Effector memory CD4-positive, alpha-beta T cell (primary cell): ENCODE data around the gene PAPLN.

Experiments used
- DNase-seq, 3 donors: peaks; one replicate each; pipeline ENCODE4 v3.0.0-alpha.2; 2020
- H3K27ac ChIP-seq: 2 replicates; pipeline ENCODE4 v1.7.0; 2013; ENCODE audit warnings: mild to moderate bottlenecking, low read length, moderate library complexity; ENCODE audit not compliant: insufficient read depth, poor library complexity, severe bottlenecking
- H3K27me3 ChIP-seq: replicated peaks from 2 replicates; pipeline ENCODE4 v1.7.0; 2013; ENCODE audit warnings: mild to moderate bottlenecking, low read length; ENCODE audit not compliant: insufficient read depth, control insufficient read depth, poor library complexity, severe bottlenecking
- H3K36me3 ChIP-seq: 2 replicates; pipeline ENCODE4 v1.7.0; 2013; ENCODE audit warnings: mild to moderate bottlenecking, low read length, moderate library complexity; ENCODE audit not compliant: control insufficient read depth, insufficient read depth
- H3K4me1 ChIP-seq: 2 replicates; pipeline ENCODE4 v1.7.0; 2013; ENCODE audit warnings: low read length, mild to moderate bottlenecking; ENCODE audit not compliant: control insufficient read depth, insufficient read depth, poor library complexity, severe bottlenecking
- H3K4me3 ChIP-seq: 2 replicates; pipeline ENCODE4 v1.7.0; 2013; ENCODE audit warnings: low read length, low read depth, mild to moderate bottlenecking; ENCODE audit not compliant: insufficient read depth, poor library complexity, severe bottlenecking
- H3K9me3 ChIP-seq: 2 replicates; pipeline ENCODE4 v1.7.0; 2013; ENCODE audit warnings: mild to moderate bottlenecking, low read length, moderate library complexity; ENCODE audit not compliant: control insufficient read depth

PAPLN gene

GRCh38 chr14:73265721-73266046 lies 28.4 kb downstream of the PAPLN start:
- H3K36me3 ChIP-seq = no peaks in the 10 kb centered on the region
- H3K27ac ChIP-seq = no peak overlapping the region
- no peaks in the 10 kb centered on the region for H3K27me3 ChIP-seq
- no peak overlapping the region for H3K4me3 ChIP-seq
- peaks cover 7% of the 10 kb centered on the region for H3K4me1 ChIP-seq
- no peaks in the 10 kb centered on the region for H3K9me3 ChIP-seq
- no peak for DNase-seq

DNA sequence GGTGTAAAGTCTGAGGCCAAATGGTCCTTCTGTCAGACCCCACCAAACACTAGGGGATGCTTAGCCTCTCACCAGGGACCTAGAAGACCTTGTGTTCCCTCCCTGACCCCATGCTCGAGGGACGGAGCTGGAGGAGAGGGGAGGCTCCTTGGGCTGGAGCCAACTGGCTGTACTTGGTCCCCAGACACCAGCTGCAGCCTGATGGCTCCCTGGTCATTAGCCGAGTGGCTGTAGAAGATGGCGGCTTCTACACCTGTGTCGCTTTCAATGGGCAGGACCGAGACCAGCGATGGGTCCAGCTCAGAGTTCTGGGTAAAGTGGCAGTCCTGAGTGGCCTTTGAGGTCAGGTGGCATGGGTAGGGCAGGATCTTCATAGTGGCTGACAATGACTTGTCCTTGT lies 29.0 kb downstream of the PAPLN start:
- DNase-seq = no peak
- Histone ChIP-seq H3K27ac (no peak overlapping the region), H3K4me1 (peaks cover 7% of the 10 kb centered on the region), H3K27me3 (no peaks in the 10 kb centered on the region), H3K4me3 (no peak overlapping the region), H3K9me3 (no peaks in the 10 kb centered on the region), H3K36me3 (no peaks in the 10 kb centered on the region)

- Histone ChIP-seq H3K36me3 (no peaks in the 10 kb centered on the region), H3K4me1 (peaks cover 7% of the 10 kb centered on the region), H3K27ac (no peak overlapping the region), H3K9me3 (no peaks in the 10 kb centered on the region), H3K4me3 (no peak overlapping the region), H3K27me3 (no peaks in the 10 kb centered on the region)
- no peak for DNase-seq
Measured at GRCh38 chr14:73267474-73267873, 30.2 kb downstream of the PAPLN start.

GRCh38 chr14:73269729-73270531 lies 32.6 kb downstream of the PAPLN start:
- Histone ChIP-seq H3K4me3 (peak overlapping the region; percentile 23), H3K4me1 (peaks cover 7% of the 10 kb centered on the region), H3K27ac (no peak overlapping the region), H3K27me3 (no peaks in the 10 kb centered on the region), H3K36me3 (peaks cover 4% of the 10 kb centered on the region), H3K9me3 (no peaks in the 10 kb centered on the region)
- no peak for DNase-seq

DNA sequence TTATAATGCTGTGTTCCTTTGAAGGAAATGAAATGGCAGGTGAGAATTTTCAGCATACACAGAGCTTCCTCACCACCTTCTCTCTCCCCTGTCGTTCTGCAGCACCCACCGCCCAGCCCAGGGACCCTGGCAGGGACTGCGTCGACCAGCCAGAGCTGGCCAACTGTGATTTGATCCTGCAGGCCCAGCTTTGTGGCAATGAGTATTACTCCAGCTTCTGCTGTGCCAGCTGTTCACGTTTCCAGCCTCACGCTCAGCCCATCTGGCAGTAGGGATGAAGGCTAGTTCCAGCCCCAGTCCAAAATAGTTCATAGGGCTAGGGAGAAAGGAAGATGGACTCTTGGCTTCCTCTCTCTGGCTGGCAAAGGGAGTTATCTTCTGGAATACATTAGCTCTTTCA lies 35.1 kb downstream of the PAPLN start:
- no peaks in the 10 kb centered on the region for H3K9me3 ChIP-seq
- H3K36me3 ChIP-seq = peaks cover 27% of the 10 kb centered on the region
- H3K4me1 ChIP-seq = peaks cover 7% of the 10 kb centered on the region
- DNase-seq = no peak
- H3K4me3 ChIP-seq = no peak overlapping the region
- H3K27ac ChIP-seq = no peak overlapping the region
- H3K27me3 ChIP-seq = no peaks in the 10 kb centered on the region

DNA sequence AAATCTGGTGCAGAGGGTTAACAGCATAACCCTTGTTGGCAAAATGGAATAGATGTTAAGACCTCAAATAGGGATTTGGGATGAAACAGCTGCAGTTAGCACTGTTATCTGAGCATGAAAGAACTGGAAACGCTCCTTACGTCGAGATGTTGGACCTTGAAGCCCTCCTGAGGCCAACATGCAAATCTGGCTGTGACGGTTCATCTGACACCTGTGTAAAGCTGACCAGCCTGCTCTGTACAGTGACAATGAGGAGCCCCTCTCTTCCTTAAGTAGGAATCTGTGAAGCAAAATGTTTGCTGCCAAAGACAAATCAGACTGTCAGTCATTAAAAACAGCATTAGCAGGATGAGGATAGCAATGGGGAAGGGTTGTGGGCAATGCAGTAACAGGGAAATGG lies 36.5 kb downstream of the PAPLN start:
- H3K27ac ChIP-seq = no peak overlapping the region
- peaks cover 30% of the 10 kb centered on the region for H3K36me3 ChIP-seq
- H3K4me3 ChIP-seq = no peak overlapping the region
- DNase-seq = no peak
- no peaks in the 10 kb centered on the region for H3K9me3 ChIP-seq
- no peaks in the 10 kb centered on the region for H3K27me3 ChIP-seq
- H3K4me1 ChIP-seq = peaks cover 7% of the 10 kb centered on the region

DNA sequence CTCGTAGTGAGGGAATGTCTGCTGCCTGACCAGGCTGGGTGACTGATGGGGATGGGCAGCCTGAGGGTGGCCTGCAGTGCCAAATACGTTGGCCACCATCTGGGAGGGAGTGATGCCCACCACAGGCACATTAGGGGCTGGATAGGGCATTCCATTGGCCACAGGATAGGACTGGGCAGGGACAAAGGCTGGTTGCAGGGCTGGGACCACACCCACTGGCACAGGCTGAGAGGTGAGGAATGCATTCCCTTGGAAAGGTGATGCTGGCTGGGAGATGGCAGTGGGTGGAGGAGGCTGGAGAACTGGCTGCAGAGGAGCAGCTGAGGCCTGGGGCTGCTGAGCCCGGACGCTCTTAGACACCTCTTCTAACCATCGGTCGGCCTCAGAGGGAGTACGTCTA lies 39.5 kb downstream of the PAPLN start:
- no peaks in the 10 kb centered on the region for H3K9me3 ChIP-seq
- peaks cover 38% of the 10 kb centered on the region for H3K36me3 ChIP-seq
- DNase-seq = no peak
- H3K27ac ChIP-seq = no peak overlapping the region
- no peaks in the 10 kb centered on the region for H3K4me1 ChIP-seq
- no peak overlapping the region for H3K4me3 ChIP-seq
- no peaks in the 10 kb centered on the region for H3K27me3 ChIP-seq

GRCh38 chr14:73277376-73277775 lies 40.1 kb downstream of the PAPLN start:
- Histone ChIP-seq H3K36me3 (peaks cover 43% of the 10 kb centered on the region), H3K9me3 (no peaks in the 10 kb centered on the region), H3K27ac (no peak overlapping the region), H3K27me3 (no peaks in the 10 kb centered on the region), H3K4me3 (no peak overlapping the region), H3K4me1 (no peaks in the 10 kb centered on the region)
- DNase-seq = no peak

GRCh38 chr14:73280903-73281302 lies 43.6 kb downstream of the PAPLN start:
- no peak overlapping the region for H3K4me3 ChIP-seq
- H3K36me3 ChIP-seq = peaks cover 62% of the 10 kb centered on the region
- H3K9me3 ChIP-seq = no peaks in the 10 kb centered on the region
- no peaks in the 10 kb centered on the region for H3K4me1 ChIP-seq
- H3K27me3 ChIP-seq = no peaks in the 10 kb centered on the region
- H3K27ac ChIP-seq = no peak overlapping the region
- DNase-seq = no peak

DNA sequence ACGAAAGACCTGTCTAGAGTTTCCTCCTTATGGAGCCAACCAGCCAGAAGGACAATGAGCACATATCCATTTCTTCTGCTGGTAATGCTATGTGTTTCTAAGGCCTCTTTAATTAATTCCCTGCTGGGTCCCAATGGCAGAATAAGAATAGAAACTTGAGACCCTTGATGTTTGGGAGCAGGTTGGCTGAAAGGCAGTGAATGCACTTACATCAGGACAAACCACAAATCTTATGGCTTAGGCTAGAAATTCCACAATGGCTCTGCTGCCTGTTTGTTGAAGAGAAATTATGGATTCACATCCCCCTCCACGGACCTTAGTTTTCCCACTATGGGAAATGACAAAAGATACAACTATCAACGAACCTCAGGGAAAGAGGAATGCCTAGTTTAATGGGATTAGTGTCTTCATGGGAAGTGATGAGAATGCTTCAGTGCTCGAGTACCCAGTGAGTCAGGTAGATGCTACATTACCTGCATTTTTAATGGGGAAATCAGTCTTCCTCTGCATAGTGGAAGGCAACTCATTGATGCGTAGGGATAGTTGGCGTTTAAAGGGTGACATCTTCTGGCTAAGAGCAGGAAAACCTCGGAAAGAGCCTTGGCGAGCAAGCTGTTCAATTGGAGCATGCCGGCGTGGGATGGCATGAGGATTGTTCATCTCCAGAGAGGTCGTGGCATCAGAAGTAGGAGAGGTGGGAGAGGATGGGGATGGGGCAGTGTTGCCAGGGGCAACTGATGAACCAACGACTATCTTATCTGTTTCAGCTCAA lies 46.5 kb downstream of the PAPLN start:
- H3K9me3 ChIP-seq = no peaks in the 10 kb centered on the region
- no peak overlapping the region for H3K27ac ChIP-seq
- H3K27me3 ChIP-seq = no peaks in the 10 kb centered on the region
- H3K4me1 ChIP-seq = no peaks in the 10 kb centered on the region
- H3K36me3 ChIP-seq = peaks cover 51% of the 10 kb centered on the region
- no peak overlapping the region for H3K4me3 ChIP-seq
- no peak for DNase-seq
